Neural progenitor cell (in vitro differentiated cells): ENCODE data around the gene LRRC45. TPM values are rescaled to one million over a fixed set of nuclear protein-coding genes. Genes with fewer than 3 reads are reported as not detected.

Source experiments
- DNase-seq: peaks from one replicate; pipeline ENCODE4 v3.0.0-alpha.2; 2016; ENCODE audit warnings: low spot score
- H2AFZ ChIP-seq: fragments of 200-600 bp; sonication (generic); replicated peaks from 2 replicates; pipeline ENCODE4 v1.6.1; 2016; ENCODE audit warnings: antibody characterized with exemption
- H3F3A ChIP-seq: fragments of 200-600 bp; sonication (generic); 2 replicates; pipeline ENCODE4 v1.6.1; 2016; ENCODE audit warnings: antibody characterized with exemption, low read depth
- H3K27ac ChIP-seq: fragments of 200-600 bp; sonication (generic); 2 replicates; pipeline ENCODE4 v1.5.1; 2016; ENCODE audit warnings: mild to moderate bottlenecking
- H3K27me3 ChIP-seq: fragments of 200-600 bp; sonication (generic); 2 replicates; pipeline ENCODE4 v1.6.1; 2016; ENCODE audit warnings: mild to moderate bottlenecking, moderate library complexity
- H3K36me3 ChIP-seq: fragments of 200-600 bp; sonication (generic); 2 replicates; pipeline ENCODE4 v1.5.1; 2016
- H3K4me1 ChIP-seq: fragments of 200-600 bp; sonication (generic); 2 replicates; pipeline ENCODE4 v1.6.1; 2016; ENCODE audit warnings: mixed run types
- H3K4me2 ChIP-seq: fragments of 200-600 bp; sonication (generic); 2 replicates; pipeline ENCODE4 v1.6.1; 2016
- H3K4me3 ChIP-seq: fragments of 200-600 bp; sonication (generic); 2 replicates; pipeline ENCODE4 v1.5.1; 2016
- H3K79me2 ChIP-seq: fragments of 200-600 bp; sonication (generic); 2 replicates; pipeline ENCODE4 v1.6.1; 2016; ENCODE audit warnings: low read depth
- H3K9ac ChIP-seq: fragments of 200-600 bp; sonication (generic); 2 replicates; pipeline ENCODE4 v1.6.1; 2016
- H3K9me3 ChIP-seq: fragments of 200-600 bp; sonication (generic); 2 replicates; pipeline ENCODE4 v1.5.1; 2016; ENCODE audit warnings: low read depth
- H4K20me1 ChIP-seq: fragments of 200-600 bp; sonication (generic); 2 replicates; pipeline ENCODE4 v1.6.1; 2016; ENCODE audit warnings: low read depth
- H3K27ac Mint-ChIP-seq: 3 replicates; pipeline ENCODE4 v1.8.0; 2021; ENCODE audit warnings: mixed read lengths
- H3K27me3 Mint-ChIP-seq: 2 replicates; pipeline ENCODE4 v1.8.0; 2022; ENCODE audit warnings: low read depth, mild to moderate bottlenecking, inconsistent platforms, moderate library complexity, mixed read lengths; ENCODE audit not compliant: insufficient read depth
- H3K36me3 Mint-ChIP-seq: 3 replicates; pipeline ENCODE4 v1.8.0; 2021; ENCODE audit warnings: mixed read lengths
- H3K4me1 Mint-ChIP-seq: 3 replicates; pipeline ENCODE4 v1.8.0; 2021; ENCODE audit warnings: mixed read lengths
- H3K4me3 Mint-ChIP-seq: 3 replicates; pipeline ENCODE4 v1.8.0; 2021; ENCODE audit warnings: mild to moderate bottlenecking, moderate library complexity, mixed read lengths
- H3K9me3 Mint-ChIP-seq: 3 replicates; pipeline ENCODE4 v1.8.0; 2020; ENCODE audit warnings: mixed read lengths
- EZH2 ChIP-seq: fragments of 200-600 bp; sonication (generic); IDR thresholded peaks from 2 replicates; pipeline ENCODE4 v1.6.1; 2017; ENCODE audit warnings: antibody characterized with exemption, mild to moderate bottlenecking, moderate library complexity
- EZH2phosphoT487 ChIP-seq: fragments of 200-600 bp; sonication (generic); IDR thresholded peaks from 2 replicates; pipeline ENCODE4 v1.6.1; 2017; ENCODE audit warnings: antibody characterized with exemption
- total RNA-seq: library from RNA; depleted of rRNA; stranded (reverse); fragments of >200 nt; gene quantifications from 2 replicates; pipeline ENCODE4 v1.2.3, GENCODE V29; 2015; ENCODE audit warnings: low replicate concordance
- TF ChIP-seq, protein P1 (sequence below): fragments of 200-600 bp; sonication (generic); IDR thresholded peaks from 2 replicates; pipeline ENCODE4 v1.5.1; 2017; ENCODE audit warnings: antibody characterized with exemption, mild to moderate bottlenecking

LRRC45 gene
- total RNA-seq, 1 donor from 2014 or later: 15.4 TPM

- no peaks in the 10 kb centered on the region for H3K4me1 ChIP-seq
- no peak overlapping the region for H2AFZ ChIP-seq
- H4K20me1 ChIP-seq: peaks cover 3% of the 10 kb centered on the region
- DNase-seq: no peak
- Mint-ChIP-seq H3K4me3 (no peak overlapping the region), H3K9me3 (no peaks in the 10 kb centered on the region), H3K36me3 (peaks cover 4% of the 10 kb centered on the region), H3K27ac (no peak overlapping the region), H3K4me1 (peaks cover 9% of the 10 kb centered on the region), H3K27me3 (no peaks in the 10 kb centered on the region)
- H3K9ac ChIP-seq: no peak overlapping the region
- H3K79me2 ChIP-seq: no peaks in the 10 kb centered on the region
- no peak overlapping the region for H3K4me3 ChIP-seq
- H3K27ac ChIP-seq: no peak overlapping the region
- no peak for TF ChIP-seq EZH2phosphoT487
- TF ChIP-seq, protein P1, sequence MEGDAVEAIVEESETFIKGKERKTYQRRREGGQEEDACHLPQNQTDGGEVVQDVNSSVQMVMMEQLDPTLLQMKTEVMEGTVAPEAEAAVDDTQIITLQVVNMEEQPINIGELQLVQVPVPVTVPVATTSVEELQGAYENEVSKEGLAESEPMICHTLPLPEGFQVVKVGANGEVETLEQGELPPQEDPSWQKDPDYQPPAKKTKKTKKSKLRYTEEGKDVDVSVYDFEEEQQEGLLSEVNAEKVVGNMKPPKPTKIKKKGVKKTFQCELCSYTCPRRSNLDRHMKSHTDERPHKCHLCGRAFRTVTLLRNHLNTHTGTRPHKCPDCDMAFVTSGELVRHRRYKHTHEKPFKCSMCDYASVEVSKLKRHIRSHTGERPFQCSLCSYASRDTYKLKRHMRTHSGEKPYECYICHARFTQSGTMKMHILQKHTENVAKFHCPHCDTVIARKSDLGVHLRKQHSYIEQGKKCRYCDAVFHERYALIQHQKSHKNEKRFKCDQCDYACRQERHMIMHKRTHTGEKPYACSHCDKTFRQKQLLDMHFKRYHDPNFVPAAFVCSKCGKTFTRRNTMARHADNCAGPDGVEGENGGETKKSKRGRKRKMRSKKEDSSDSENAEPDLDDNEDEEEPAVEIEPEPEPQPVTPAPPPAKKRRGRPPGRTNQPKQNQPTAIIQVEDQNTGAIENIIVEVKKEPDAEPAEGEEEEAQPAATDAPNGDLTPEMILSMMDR: no peak
- TF ChIP-seq EZH2: no peak
- H3K27me3 ChIP-seq: no peaks in the 10 kb centered on the region
- no peak overlapping the region for H3K4me2 ChIP-seq
- H3K9me3 ChIP-seq: no peaks in the 10 kb centered on the region
- no peaks in the 10 kb centered on the region for H3K36me3 ChIP-seq
- no peaks in the 10 kb centered on the region for H3F3A ChIP-seq
Observed at GRCh38 chr17:82008258-82008940, 14.7 kb upstream of the LRRC45 start.

DNA sequence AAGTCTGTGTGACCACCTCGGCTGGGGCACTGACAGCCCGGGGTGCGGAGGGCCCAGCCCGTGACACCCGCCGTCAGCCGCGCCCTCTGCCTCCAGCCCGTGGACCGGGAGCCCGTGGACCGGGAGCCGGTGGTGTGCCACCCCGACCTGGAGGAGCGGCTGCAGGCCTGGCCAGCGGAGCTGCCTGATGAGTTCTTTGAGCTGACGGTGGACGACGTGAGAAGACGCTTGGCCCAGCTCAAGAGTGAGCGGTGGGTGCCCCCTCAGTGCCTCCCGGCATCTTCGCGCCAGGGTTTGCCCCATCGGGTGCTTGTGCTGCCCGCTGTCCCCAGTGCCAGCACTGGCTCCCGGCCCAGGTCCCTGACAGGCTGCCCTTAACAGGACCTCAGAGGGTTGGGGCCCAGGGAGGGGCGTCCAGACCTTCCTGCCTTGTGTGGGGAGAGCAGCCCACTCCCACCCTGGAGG is 14.1 kb upstream of the LRRC45 start:
- H3K4me3 Mint-ChIP-seq: no peak overlapping the region
- no peaks in the 10 kb centered on the region for H4K20me1 ChIP-seq
- TF ChIP-seq EZH2 (no peak), EZH2phosphoT487 (no peak)
- TF ChIP-seq, protein P1: no peak
- peaks cover 2% of the 10 kb centered on the region for H3K27me3 Mint-ChIP-seq
- H3K27ac ChIP-seq: no peak overlapping the region
- H3K9me3 Mint-ChIP-seq: no peaks in the 10 kb centered on the region
- no peaks in the 10 kb centered on the region for H3K27me3 ChIP-seq
- H3K4me2 ChIP-seq: no peak overlapping the region
- no peaks in the 10 kb centered on the region for H3F3A ChIP-seq
- H3K36me3 ChIP-seq: no peaks in the 10 kb centered on the region
- DNase-seq: no peak
- no peak overlapping the region for H3K9ac ChIP-seq
- no peaks in the 10 kb centered on the region for H3K4me1 ChIP-seq
- H3K79me2 ChIP-seq: no peaks in the 10 kb centered on the region
- no peak overlapping the region for H2AFZ ChIP-seq
- H3K4me3 ChIP-seq: no peak overlapping the region
- peaks cover 4% of the 10 kb centered on the region for H3K36me3 Mint-ChIP-seq
- H3K9me3 ChIP-seq: no peaks in the 10 kb centered on the region
- peaks cover 9% of the 10 kb centered on the region for H3K4me1 Mint-ChIP-seq
- H3K27ac Mint-ChIP-seq: no peak overlapping the region

DNA sequence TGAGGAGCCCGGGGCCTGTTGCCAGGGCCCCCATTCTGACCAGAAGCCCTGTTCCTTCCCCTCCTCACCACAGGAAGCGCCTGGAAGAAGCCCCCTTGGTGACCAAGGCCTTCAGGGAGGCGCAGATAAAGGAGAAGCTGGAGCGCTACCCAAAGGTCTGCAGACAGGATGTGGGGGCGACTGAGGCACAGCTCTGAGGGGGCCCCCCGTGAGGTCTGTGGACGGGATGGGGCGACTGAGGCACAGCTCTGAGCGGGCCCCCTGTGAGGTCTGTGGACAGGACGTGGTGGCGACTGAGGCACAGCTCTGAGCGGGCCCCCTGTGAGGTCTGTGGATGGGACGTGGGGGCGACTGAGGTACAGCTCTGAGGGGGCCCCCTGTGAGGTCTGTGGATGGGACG is 13.7 kb upstream of the LRRC45 start:
- Histone ChIP-seq H3K36me3 (no peaks in the 10 kb centered on the region), H3K4me2 (no peak overlapping the region), H3K79me2 (no peaks in the 10 kb centered on the region), H3F3A (no peaks in the 10 kb centered on the region), H3K27ac (no peak overlapping the region), H3K9me3 (no peaks in the 10 kb centered on the region), H4K20me1 (no peaks in the 10 kb centered on the region), H3K27me3 (no peaks in the 10 kb centered on the region), H3K4me1 (no peaks in the 10 kb centered on the region), H3K4me3 (no peak overlapping the region), H3K9ac (no peak overlapping the region), H2AFZ (no peak overlapping the region)
- Mint-ChIP-seq H3K27me3 (peaks cover 3% of the 10 kb centered on the region), H3K4me3 (no peak overlapping the region), H3K9me3 (no peaks in the 10 kb centered on the region), H3K27ac (no peak overlapping the region), H3K36me3 (peaks cover 4% of the 10 kb centered on the region), H3K4me1 (peaks cover 9% of the 10 kb centered on the region)
- DNase-seq: no peak
- TF ChIP-seq, protein P1: no peak
- TF ChIP-seq EZH2: no peak
- no peak for TF ChIP-seq EZH2phosphoT487
